ENCODE data around the gene CSRNP3. TPM values are rescaled to one million over a fixed set of nuclear protein-coding genes. Genes with fewer than 3 reads are reported as not detected.

The CSRNP3 gene
- total RNA-seq, 1 donor from 2014 or later = 2.3 TPM

- no peak for DNase-seq
- no peak overlapping the region for H3K27ac ChIP-seq
- intact Hi-C loops (cut with DNase I) = no loop called here
- no peak for ATAC-seq
- H3K4me1 ChIP-seq = no peaks in the 10 kb centered on the region
- H3K27me3 ChIP-seq (ENCODE audit: low read depth) = no peaks in the 10 kb centered on the region
- no peaks in the 10 kb centered on the region for H3K9me3 ChIP-seq
- TF ChIP-seq CTCF (IDR thresholded peaks at IDR 0.05) = no peak
- H3K4me3 ChIP-seq = no peak overlapping the region
- H3K36me3 ChIP-seq = no peaks in the 10 kb centered on the region
Observed at GRCh38 chr2:165431014-165431413, 38.5 kb upstream of the CSRNP3 start.

DNA sequence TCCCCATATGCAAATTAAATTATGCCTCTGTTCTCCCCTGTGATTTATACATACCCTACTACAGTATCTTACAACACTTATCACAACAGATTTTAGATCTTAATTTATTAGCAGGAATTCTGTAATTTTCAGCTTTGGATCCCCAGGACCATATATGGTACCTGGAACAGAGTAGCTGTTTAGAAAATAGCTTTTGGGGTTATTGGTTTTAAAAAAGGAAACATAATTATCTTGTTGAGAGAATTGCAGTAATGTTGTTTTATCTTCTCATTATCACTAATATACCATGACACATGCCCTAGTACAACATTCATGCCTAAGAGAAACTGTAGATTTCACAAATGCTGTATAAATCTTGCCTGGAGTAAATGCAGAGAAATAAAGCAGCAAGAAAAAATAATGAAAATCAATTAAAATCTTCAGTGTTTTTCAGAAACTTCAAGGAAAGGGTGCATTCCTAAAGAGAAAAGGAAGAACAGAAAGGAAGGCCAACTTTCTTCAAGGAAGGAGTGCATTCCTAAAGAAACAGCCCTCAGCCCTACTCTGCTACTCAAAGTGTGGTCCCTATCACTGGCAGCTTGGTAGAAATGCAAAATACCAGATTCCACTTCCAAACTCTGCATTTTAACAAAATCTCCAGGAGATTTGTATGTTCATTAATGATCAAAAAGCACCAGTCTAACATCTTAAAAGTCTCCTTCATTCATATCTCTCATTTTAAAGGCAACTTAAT, 37.1 kb upstream of the CSRNP3 start:
- no peaks in the 10 kb centered on the region for H3K9me3 ChIP-seq
- ATAC-seq (no peak), DNase-seq (no peak)
- H3K36me3 ChIP-seq = no peaks in the 10 kb centered on the region
- no peaks in the 10 kb centered on the region for H3K27me3 ChIP-seq (ENCODE audit: low read depth)
- no peak overlapping the region for H3K27ac ChIP-seq
- H3K4me3 ChIP-seq = no peak overlapping the region
- TF ChIP-seq CTCF (IDR thresholded peaks at IDR 0.05) = no peak
- no peaks in the 10 kb centered on the region for H3K4me1 ChIP-seq
- intact Hi-C loops (cut with DNase I) = no loop called here

DNA sequence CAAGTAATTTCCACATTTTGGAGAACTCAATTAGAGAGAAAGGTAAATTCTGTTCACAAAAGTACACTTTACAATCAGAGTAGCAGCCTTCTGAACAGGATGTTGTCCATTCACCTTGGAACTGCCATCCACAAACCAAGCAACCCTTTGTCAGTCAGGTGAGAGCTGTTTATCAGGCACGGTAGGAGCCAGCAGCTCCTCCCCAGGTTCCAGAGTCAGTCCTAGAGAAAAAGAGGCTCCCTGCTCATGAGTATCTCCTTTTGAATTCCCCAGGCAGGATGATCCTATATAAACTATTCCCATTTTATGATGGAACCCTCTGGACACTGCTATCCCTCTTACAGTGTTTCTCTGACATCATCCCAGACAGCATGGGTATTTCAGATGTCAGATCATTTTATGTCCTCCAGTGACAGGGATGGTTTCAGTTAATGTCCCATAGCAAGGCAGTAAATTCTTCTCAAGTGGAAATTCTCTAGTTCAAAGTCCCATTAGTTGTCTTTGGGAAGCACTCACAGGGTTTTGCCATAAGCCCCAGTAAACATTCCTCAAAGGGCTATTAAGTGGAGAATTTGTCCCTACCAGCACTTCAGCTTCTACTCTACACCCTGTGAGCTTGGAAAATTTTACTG, 34.5 kb upstream of the CSRNP3 start:
- no peak for TF ChIP-seq CTCF (IDR thresholded peaks at IDR 0.05)
- Histone ChIP-seq H3K4me1 (peaks cover 1% of the 10 kb centered on the region), H3K4me3 (no peak overlapping the region), H3K27me3 (ENCODE audit: low read depth) (no peaks in the 10 kb centered on the region), H3K36me3 (no peaks in the 10 kb centered on the region), H3K27ac (no peak overlapping the region), H3K9me3 (no peaks in the 10 kb centered on the region)
- intact Hi-C loops (cut with DNase I) = no loop called here
- ATAC-seq (no peak), DNase-seq (no peak)

DNA sequence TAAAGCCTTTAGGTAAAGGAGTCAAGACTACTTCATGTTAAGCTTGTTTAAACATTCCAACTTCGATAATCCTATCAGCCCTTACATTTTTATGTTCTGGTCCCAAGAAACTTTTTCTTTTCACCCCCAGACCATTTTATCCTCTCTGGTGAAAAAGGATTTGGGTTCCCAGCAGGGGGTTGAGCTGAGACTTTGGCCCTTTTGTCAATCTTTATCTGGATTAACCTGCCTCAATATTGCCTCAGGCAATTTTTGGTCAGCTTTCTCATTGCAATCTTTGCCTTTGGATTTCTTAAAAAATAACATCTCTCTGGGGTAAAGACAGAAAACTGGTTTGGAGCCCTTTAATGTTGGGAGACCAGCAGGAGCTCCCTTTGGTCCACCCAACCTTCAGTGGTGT, 33.9 kb upstream of the CSRNP3 start:
- Histone ChIP-seq H3K27ac (no peak overlapping the region), H3K9me3 (no peaks in the 10 kb centered on the region), H3K4me1 (peaks cover 5% of the 10 kb centered on the region), H3K36me3 (no peaks in the 10 kb centered on the region), H3K27me3 (ENCODE audit: low read depth) (no peaks in the 10 kb centered on the region), H3K4me3 (no peak overlapping the region)
- DNase-seq = no peak
- no peak for ATAC-seq
- TF ChIP-seq CTCF (IDR thresholded peaks at IDR 0.05) = no peak
- intact Hi-C loops (cut with DNase I) = no loop called here

DNA sequence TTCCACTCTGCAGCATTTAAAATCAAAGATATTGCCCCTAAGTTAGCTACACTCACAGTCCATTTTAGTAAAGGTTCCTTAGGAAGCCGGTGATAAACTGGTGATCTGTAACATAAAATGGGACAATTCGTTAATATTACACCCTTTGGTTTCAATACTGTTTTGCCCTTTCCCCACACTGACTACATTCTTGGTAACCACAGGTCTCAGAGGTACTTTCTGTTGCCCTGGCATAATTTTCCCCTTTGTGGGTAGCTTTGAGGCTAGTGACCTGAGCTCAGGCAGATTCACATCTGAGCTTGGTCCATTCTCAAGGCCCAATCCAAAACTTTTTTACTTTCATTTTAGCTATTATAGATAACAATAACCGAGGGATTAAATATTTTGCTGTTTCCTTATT, 32.9 kb upstream of the CSRNP3 start:
- ATAC-seq (no peak), DNase-seq (no peak)
- no peaks in the 10 kb centered on the region for H3K36me3 ChIP-seq
- no peak overlapping the region for H3K27ac ChIP-seq
- H3K9me3 ChIP-seq = no peaks in the 10 kb centered on the region
- H3K4me3 ChIP-seq = no peak overlapping the region
- no peak for TF ChIP-seq CTCF (IDR thresholded peaks at IDR 0.05)
- intact Hi-C loops (cut with DNase I) = no loop called here
- H3K4me1 ChIP-seq = peaks cover 5% of the 10 kb centered on the region
- H3K27me3 ChIP-seq (ENCODE audit: low read depth) = no peaks in the 10 kb centered on the region

Data from lower lobe of right lung (tissue), 2 donors.